ACC112 (cell line): Measurements from ENCODE around the gene PRKCB.

Source experiments
- H2AFZ ChIP-seq: fragments of 200-600 bp; sonication (generic); one replicate; pipeline ENCODE4 v1.6.0; 2017; ENCODE audit warnings: antibody characterized with exemption, low read length; ENCODE audit not compliant: unreplicated experiment
- H3K27ac ChIP-seq: fragments of 200-600 bp; sonication (generic); 2 replicates; pipeline ENCODE4 v1.5.1; 2014; ENCODE audit warnings: low read depth, mild to moderate bottlenecking, antibody characterized with exemption, low read length, moderate library complexity
- H3K27me3 ChIP-seq: fragments of 200-600 bp; sonication (generic); 2 replicates; pipeline ENCODE4 v1.6.1; 2014; ENCODE audit warnings: mild to moderate bottlenecking, antibody characterized with exemption, low read length, moderate library complexity, mixed read lengths; ENCODE audit not compliant: insufficient read depth
- H3K36me3 ChIP-seq: fragments of 200-600 bp; sonication (generic); 2 replicates; pipeline ENCODE4 v1.6.1; 2016; ENCODE audit warnings: mild to moderate bottlenecking, antibody characterized with exemption, low read length, moderate library complexity, mixed read lengths; ENCODE audit not compliant: insufficient read depth
- H3K4me1 ChIP-seq: fragments of 200-600 bp; sonication (generic); one replicate; pipeline ENCODE4 v1.6.1; 2016; ENCODE audit warnings: low read length, mixed read lengths; ENCODE audit not compliant: insufficient read depth, unreplicated experiment, control insufficient read depth
- H3K4me3 ChIP-seq: fragments of 200-600 bp; sonication (generic); 2 replicates; pipeline ENCODE4 v1.5.1; 2014; ENCODE audit warnings: mild to moderate bottlenecking, low read depth, low read length
- H3K79me2 ChIP-seq: fragments of 200-600 bp; sonication (generic); one replicate; pipeline ENCODE4 v1.6.0; 2016; ENCODE audit warnings: low read length; ENCODE audit not compliant: control insufficient read depth, unreplicated experiment, insufficient read depth

The PRKCB gene

DNA sequence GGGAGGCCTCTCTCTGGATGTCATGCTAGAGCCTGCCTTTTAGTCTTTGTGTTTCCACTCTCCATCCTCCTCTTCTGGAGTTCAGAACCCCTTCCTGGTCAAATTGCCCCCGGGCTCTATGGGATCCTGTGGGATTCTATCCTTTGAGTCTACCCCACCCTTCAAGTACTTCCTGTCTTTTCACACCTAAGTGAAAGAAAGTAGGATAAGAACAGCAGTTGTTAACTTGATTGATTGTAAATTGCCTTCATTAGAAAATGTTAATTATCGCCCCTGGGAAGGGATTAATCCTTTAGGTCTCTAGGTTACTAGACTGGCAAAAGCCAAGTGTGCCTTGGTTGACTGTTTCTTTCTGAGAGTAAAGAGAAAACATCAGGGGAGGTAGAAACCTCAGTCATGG is 30.1 kb downstream of the PRKCB start:
- H3K4me1 ChIP-seq: no peaks in the 10 kb centered on the region
- no peak overlapping the region for H3K27ac ChIP-seq
- no peak overlapping the region for H2AFZ ChIP-seq
- no peaks in the 10 kb centered on the region for H3K36me3 ChIP-seq
- no peak overlapping the region for H3K4me3 ChIP-seq
- no peaks in the 10 kb centered on the region for H3K79me2 ChIP-seq
- H3K27me3 ChIP-seq: no peaks in the 10 kb centered on the region

DNA sequence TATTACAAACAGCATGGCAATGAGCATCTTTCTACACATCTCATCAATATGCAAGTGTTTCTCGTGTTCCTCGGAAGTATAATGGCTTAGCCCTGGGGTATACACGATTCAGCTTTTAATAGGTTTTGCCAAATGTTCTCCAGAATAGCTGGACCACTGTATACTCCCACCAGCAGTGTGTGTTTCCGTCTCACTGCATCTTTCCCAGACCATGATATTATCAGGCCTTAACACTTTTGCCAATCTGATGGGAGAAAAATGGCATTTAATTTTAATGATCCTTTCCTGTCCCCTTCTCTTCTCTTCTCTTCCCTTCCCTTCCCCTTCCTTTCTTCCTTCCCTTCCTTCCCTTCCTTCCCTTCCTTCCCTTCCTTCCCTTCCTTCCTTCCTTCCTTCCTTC is 30.8 kb downstream of the PRKCB start:
- Histone ChIP-seq H3K4me1 (no peaks in the 10 kb centered on the region), H3K27me3 (no peaks in the 10 kb centered on the region), H3K4me3 (no peak overlapping the region), H3K27ac (no peak overlapping the region), H3K79me2 (no peaks in the 10 kb centered on the region), H3K36me3 (no peaks in the 10 kb centered on the region), H2AFZ (no peak overlapping the region)

DNA sequence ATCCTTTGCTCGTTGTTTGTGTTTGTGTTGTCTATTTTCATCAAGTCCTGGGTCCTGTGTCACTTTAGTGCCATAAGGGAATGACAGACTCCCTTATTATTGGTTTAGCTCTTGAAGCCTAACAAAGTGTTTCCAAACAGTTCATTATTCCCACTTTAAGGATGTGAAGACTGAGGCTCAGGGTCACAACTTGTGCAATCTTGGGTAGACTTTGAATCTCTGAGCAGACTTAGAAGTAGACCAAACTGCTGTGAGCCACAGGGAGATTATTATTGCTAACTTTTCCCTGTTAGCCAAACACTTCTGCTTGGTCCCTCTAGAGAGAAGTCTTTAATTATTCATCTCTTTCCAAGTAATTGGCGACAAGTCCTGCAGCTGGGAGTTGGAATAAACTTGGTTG is 31.8 kb downstream of the PRKCB start:
- Histone ChIP-seq H3K4me1 (no peaks in the 10 kb centered on the region), H3K27me3 (no peaks in the 10 kb centered on the region), H3K36me3 (no peaks in the 10 kb centered on the region), H3K4me3 (no peak overlapping the region), H2AFZ (no peak overlapping the region), H3K79me2 (no peaks in the 10 kb centered on the region), H3K27ac (no peak overlapping the region)

GRCh38 chr16:23868136-23868535 is 32.4 kb downstream of the PRKCB start:
- H3K27ac ChIP-seq: no peak overlapping the region
- H3K36me3 ChIP-seq: no peaks in the 10 kb centered on the region
- no peaks in the 10 kb centered on the region for H3K4me1 ChIP-seq
- H2AFZ ChIP-seq: no peak overlapping the region
- H3K79me2 ChIP-seq: no peaks in the 10 kb centered on the region
- no peaks in the 10 kb centered on the region for H3K27me3 ChIP-seq
- H3K4me3 ChIP-seq: no peak overlapping the region

GRCh38 chr16:23869052-23869451 is 33.3 kb downstream of the PRKCB start:
- no peaks in the 10 kb centered on the region for H3K27me3 ChIP-seq
- no peak overlapping the region for H2AFZ ChIP-seq

GRCh38 chr16:23871924-23872323 is 36.1 kb downstream of the PRKCB start:
- no peak overlapping the region for H2AFZ ChIP-seq
- H3K4me3 ChIP-seq: no peak overlapping the region
- no peaks in the 10 kb centered on the region for H3K79me2 ChIP-seq
- no peak overlapping the region for H3K27ac ChIP-seq
- no peaks in the 10 kb centered on the region for H3K36me3 ChIP-seq
- H3K27me3 ChIP-seq: no peaks in the 10 kb centered on the region
- no peaks in the 10 kb centered on the region for H3K4me1 ChIP-seq

More at GRCh38 chr16:23869052-23869451, 33.3 kb downstream of the PRKCB start:
- Histone ChIP-seq H3K4me3 (no peak overlapping the region), H3K79me2 (no peaks in the 10 kb centered on the region), H3K36me3 (no peaks in the 10 kb centered on the region), H3K27ac (no peak overlapping the region), H3K4me1 (no peaks in the 10 kb centered on the region)

GRCh38 chr16:23874613-23875294 is 39.0 kb downstream of the PRKCB start:
- Histone ChIP-seq H3K4me1 (no peaks in the 10 kb centered on the region), H3K27me3 (no peaks in the 10 kb centered on the region), H3K27ac (no peak overlapping the region), H3K79me2 (no peaks in the 10 kb centered on the region), H3K4me3 (no peak overlapping the region), H3K36me3 (no peaks in the 10 kb centered on the region), H2AFZ (no peak overlapping the region)

GRCh38 chr16:23876256-23876896 is 40.6 kb downstream of the PRKCB start:
- Histone ChIP-seq H2AFZ (no peak overlapping the region), H3K36me3 (no peaks in the 10 kb centered on the region), H3K79me2 (no peaks in the 10 kb centered on the region), H3K27me3 (no peaks in the 10 kb centered on the region), H3K4me1 (no peaks in the 10 kb centered on the region), H3K4me3 (no peak overlapping the region), H3K27ac (no peak overlapping the region)

DNA sequence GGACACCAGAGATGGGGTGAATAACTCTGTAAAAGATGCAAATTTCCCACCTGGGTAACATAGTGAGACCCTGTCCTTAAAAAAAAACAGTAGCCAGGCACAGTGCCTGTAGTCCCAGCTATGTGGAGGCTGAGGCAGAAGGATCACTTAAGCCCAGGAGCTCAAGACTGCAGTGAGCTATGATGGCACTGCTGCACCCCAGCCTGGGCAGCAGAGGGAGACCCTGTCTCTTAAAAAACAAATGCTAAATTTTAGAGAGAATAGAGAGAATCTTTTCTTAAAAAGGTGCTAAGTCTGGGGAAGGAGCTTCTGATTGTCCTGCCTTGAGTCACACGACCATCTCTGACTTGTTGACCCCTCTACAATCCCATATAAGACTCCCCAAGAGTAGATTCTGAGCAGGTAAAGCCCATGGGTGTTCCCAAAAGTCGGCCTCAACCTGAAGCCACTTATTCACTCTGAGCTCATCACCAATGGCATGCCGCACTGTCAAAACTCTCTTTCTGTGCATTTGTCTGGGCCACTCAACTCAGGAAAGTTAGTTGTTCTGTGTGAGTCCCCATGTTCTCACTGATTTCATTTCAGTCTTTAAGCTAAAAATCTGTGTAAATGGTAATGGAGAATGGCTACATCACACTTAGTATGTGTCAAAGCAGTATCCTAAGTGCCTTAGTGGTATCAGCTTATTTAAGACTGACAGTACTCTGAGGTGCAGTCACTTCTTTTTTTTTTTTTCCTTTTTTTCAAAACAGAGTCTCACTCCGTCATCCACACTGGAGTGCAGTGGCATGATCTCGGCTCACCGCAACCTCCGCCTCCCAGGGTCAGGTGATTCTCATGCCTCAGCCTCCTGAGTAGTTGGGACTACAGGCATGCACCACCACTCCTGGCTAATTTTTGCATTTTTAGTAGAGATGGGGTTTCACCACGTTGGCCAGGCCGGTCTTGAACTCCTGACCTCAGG is 41.6 kb downstream of the PRKCB start:
- no peak overlapping the region for H3K4me3 ChIP-seq
- no peak overlapping the region for H3K27ac ChIP-seq
- no peak overlapping the region for H2AFZ ChIP-seq
- H3K36me3 ChIP-seq: no peaks in the 10 kb centered on the region
- H3K4me1 ChIP-seq: no peaks in the 10 kb centered on the region
- no peaks in the 10 kb centered on the region for H3K27me3 ChIP-seq
- H3K79me2 ChIP-seq: no peaks in the 10 kb centered on the region

GRCh38 chr16:23879735-23880373 is 44.1 kb downstream of the PRKCB start:
- no peak overlapping the region for H2AFZ ChIP-seq
- H3K27ac ChIP-seq: no peak overlapping the region
- no peaks in the 10 kb centered on the region for H3K4me1 ChIP-seq
- H3K36me3 ChIP-seq: no peaks in the 10 kb centered on the region
- H3K4me3 ChIP-seq: no peak overlapping the region
- no peaks in the 10 kb centered on the region for H3K79me2 ChIP-seq
- H3K27me3 ChIP-seq: no peaks in the 10 kb centered on the region
